Measurements from ENCODE around the gene SRGAP1. TPM values are rescaled to one million over a fixed set of nuclear protein-coding genes. Genes with fewer than 3 reads are reported as not detected.

SRGAP1 gene
- polyA plus RNA-seq, 1 donor from 2014 or later = 4.8 TPM

DNA sequence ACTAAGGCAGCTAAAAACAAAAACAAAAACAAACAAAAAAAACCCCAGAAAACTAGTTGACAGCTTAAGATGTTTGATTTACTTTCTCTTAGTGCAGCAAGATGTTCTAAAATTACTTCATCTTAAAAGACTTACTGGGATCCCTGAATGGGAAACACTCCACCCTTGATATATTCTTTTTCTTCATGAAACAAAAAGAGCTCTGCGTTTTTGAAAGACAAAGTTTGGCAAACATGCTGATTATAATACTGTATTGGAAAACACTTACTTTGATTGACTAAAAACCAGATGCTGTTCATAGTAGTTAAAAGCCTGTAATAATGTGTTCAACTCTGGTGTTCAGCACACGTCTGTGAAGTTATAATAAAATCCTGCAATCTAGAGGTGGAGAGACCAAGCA is 136.8 kb downstream of the SRGAP1 start:
- Histone ChIP-seq H3F3A (ENCODE audit: insufficient read depth, low read length, poor library complexity, severe bottlenecking) (no peaks in the 10 kb centered on the region), H2AFZ (ENCODE audit: low read depth, low read length) (no peak overlapping the region), H3K4me3 (ENCODE audit: low read length) (no peak overlapping the region), H3K9ac (ENCODE audit: low read length) (no peak overlapping the region), H3K9me2 (ENCODE audit: insufficient read depth, low read length) (no peaks in the 10 kb centered on the region), H3K27ac (ENCODE audit: low read length) (no peak overlapping the region), H3K79me2 (replicated peaks; ENCODE audit: insufficient read depth, low read length) (no peaks in the 10 kb centered on the region), H3K9me3 (ENCODE audit: low read length) (no peaks in the 10 kb centered on the region), H3K27me3 (ENCODE audit: insufficient read depth, low read depth, low read length) (no peaks in the 10 kb centered on the region), H3K36me3 (ENCODE audit: insufficient read depth, low read length) (peaks cover 5% of the 10 kb centered on the region), H3K4me2 (ENCODE audit: low read length) (no peak overlapping the region), H4K20me1 (ENCODE audit: insufficient read depth) (no peaks in the 10 kb centered on the region)
- TF ChIP-seq EP300 (conservative IDR thresholded peaks at IDR 0.05; ENCODE audit: poor library complexity, severe bottlenecking) (no peak), TAF1 (IDR thresholded peaks at IDR 0.05; ENCODE audit: low read depth) (no peak), SMC3 (conservative IDR thresholded peaks at IDR 0.05; ENCODE audit: poor library complexity) (no peak), RAD21 (conservative IDR thresholded peaks at IDR 0.05) (no peak), EZH2 (IDR thresholded peaks at IDR 0.05; ENCODE audit: borderline replicate concordance, insufficient read depth, low read length, poor library complexity, severe bottlenecking) (no peak), MXI1 (conservative IDR thresholded peaks at IDR 0.05; ENCODE audit: poor library complexity, severe bottlenecking) (no peak), POLR2AphosphoS5 (IDR thresholded peaks at IDR 0.05) (no peak)
- TF ChIP-seq, protein P1, sequence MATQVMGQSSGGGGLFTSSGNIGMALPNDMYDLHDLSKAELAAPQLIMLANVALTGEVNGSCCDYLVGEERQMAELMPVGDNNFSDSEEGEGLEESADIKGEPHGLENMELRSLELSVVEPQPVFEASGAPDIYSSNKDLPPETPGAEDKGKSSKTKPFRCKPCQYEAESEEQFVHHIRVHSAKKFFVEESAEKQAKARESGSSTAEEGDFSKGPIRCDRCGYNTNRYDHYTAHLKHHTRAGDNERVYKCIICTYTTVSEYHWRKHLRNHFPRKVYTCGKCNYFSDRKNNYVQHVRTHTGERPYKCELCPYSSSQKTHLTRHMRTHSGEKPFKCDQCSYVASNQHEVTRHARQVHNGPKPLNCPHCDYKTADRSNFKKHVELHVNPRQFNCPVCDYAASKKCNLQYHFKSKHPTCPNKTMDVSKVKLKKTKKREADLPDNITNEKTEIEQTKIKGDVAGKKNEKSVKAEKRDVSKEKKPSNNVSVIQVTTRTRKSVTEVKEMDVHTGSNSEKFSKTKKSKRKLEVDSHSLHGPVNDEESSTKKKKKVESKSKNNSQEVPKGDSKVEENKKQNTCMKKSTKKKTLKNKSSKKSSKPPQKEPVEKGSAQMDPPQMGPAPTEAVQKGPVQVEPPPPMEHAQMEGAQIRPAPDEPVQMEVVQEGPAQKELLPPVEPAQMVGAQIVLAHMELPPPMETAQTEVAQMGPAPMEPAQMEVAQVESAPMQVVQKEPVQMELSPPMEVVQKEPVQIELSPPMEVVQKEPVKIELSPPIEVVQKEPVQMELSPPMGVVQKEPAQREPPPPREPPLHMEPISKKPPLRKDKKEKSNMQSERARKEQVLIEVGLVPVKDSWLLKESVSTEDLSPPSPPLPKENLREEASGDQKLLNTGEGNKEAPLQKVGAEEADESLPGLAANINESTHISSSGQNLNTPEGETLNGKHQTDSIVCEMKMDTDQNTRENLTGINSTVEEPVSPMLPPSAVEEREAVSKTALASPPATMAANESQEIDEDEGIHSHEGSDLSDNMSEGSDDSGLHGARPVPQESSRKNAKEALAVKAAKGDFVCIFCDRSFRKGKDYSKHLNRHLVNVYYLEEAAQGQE (IDR thresholded peaks at IDR 0.05; ENCODE audit: borderline replicate concordance) = no peak
- TF ChIP-seq, protein P2, sequence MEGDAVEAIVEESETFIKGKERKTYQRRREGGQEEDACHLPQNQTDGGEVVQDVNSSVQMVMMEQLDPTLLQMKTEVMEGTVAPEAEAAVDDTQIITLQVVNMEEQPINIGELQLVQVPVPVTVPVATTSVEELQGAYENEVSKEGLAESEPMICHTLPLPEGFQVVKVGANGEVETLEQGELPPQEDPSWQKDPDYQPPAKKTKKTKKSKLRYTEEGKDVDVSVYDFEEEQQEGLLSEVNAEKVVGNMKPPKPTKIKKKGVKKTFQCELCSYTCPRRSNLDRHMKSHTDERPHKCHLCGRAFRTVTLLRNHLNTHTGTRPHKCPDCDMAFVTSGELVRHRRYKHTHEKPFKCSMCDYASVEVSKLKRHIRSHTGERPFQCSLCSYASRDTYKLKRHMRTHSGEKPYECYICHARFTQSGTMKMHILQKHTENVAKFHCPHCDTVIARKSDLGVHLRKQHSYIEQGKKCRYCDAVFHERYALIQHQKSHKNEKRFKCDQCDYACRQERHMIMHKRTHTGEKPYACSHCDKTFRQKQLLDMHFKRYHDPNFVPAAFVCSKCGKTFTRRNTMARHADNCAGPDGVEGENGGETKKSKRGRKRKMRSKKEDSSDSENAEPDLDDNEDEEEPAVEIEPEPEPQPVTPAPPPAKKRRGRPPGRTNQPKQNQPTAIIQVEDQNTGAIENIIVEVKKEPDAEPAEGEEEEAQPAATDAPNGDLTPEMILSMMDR (IDR thresholded peaks at IDR 0.05; ENCODE audit: poor library complexity, severe bottlenecking) = no peak

DNA sequence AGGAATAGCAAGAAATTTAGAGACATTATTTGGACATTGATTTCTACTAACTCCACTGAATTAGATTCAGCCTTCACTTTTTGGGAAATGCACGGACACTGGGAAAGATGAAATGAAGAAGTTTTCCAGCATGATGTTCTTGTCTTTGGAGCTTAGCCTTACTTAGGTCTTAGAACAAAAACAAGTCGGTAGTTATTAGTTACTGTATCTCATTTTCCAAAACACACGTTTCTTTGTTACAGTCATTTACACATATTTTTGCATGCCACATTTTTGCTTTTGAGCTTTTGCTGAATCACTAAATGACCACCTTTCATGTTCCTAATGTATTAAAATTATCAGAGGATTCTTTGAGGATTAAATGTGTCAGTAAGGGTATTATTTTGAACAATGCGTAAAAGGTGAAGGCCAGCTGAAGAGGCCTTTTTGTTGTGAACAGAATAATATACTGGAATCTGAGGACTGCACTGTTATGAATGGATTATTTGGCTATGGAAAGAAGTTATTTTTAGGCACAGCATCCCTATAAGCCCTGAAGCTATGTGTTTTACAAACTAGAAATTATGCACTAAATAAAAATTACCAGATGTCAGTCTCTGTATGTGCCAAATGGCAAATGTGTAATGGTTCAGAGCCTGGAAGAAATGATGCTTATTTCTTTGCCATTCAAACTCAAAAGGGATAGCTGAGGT is 138.2 kb downstream of the SRGAP1 start:
- TF ChIP-seq MXI1 (conservative IDR thresholded peaks at IDR 0.05; ENCODE audit: poor library complexity, severe bottlenecking) = no peak
- TF ChIP-seq RAD21 (conservative IDR thresholded peaks at IDR 0.05) = no peak
- no peak for TF ChIP-seq EP300 (conservative IDR thresholded peaks at IDR 0.05; ENCODE audit: poor library complexity, severe bottlenecking)
- no peak for TF ChIP-seq EZH2 (IDR thresholded peaks at IDR 0.05; ENCODE audit: borderline replicate concordance, insufficient read depth, low read length, poor library complexity, severe bottlenecking)
- TF ChIP-seq TAF1 (IDR thresholded peaks at IDR 0.05; ENCODE audit: low read depth) = no peak
- TF ChIP-seq, protein P1 (IDR thresholded peaks at IDR 0.05; ENCODE audit: borderline replicate concordance) = no peak
- no peak for TF ChIP-seq POLR2AphosphoS5 (IDR thresholded peaks at IDR 0.05)
- TF ChIP-seq SMC3 (conservative IDR thresholded peaks at IDR 0.05; ENCODE audit: poor library complexity) = no peak
- TF ChIP-seq, protein P2 (IDR thresholded peaks at IDR 0.05; ENCODE audit: poor library complexity, severe bottlenecking) = no peak

More for the DNA sequence above, 138.2 kb downstream of the SRGAP1 start:
- Histone ChIP-seq H3K9me2 (ENCODE audit: insufficient read depth, low read length) (no peaks in the 10 kb centered on the region), H3K9me3 (ENCODE audit: low read length) (no peaks in the 10 kb centered on the region), H3K4me2 (ENCODE audit: low read length) (no peak overlapping the region), H3K4me3 (ENCODE audit: low read length) (no peak overlapping the region), H3K36me3 (ENCODE audit: insufficient read depth, low read length) (peaks cover 5% of the 10 kb centered on the region), H3K9ac (ENCODE audit: low read length) (no peak overlapping the region), H3K79me2 (replicated peaks; ENCODE audit: insufficient read depth, low read length) (no peaks in the 10 kb centered on the region), H4K20me1 (ENCODE audit: insufficient read depth) (no peaks in the 10 kb centered on the region), H2AFZ (ENCODE audit: low read depth, low read length) (no peak overlapping the region), H3K27ac (ENCODE audit: low read length) (no peak overlapping the region), H3F3A (ENCODE audit: insufficient read depth, low read length, poor library complexity, severe bottlenecking) (no peaks in the 10 kb centered on the region), H3K27me3 (ENCODE audit: insufficient read depth, low read depth, low read length) (no peaks in the 10 kb centered on the region)

Measured in neural cell (in vitro differentiated cells).